Astrocyte (in vitro differentiated cells and primary cell): ENCODE measurements around the gene FLT1. TPM values are rescaled to one million over a fixed set of nuclear protein-coding genes. Genes with fewer than 3 reads are reported as not detected.

Source experiments
- DNase-seq: peaks from one replicate; pipeline ENCODE4 v3.0.0-alpha.2; 2010; ENCODE audit warnings: low read depth
- FAIRE-seq: peaks from 2 replicates; lab custom pipeline; 2011; peaks lifted over from hg19 to GRCh38; lab: Jason Lieb, UNC
- H2AFZ ChIP-seq: 2 replicates; pipeline ENCODE4 v1.6.0; 2012; ENCODE audit warnings: low read depth, low read length, inconsistent platforms
- H3K27ac ChIP-seq: 2 replicates; pipeline ENCODE4 v1.5.1; 2011; ENCODE audit warnings: low read depth, low read length, inconsistent platforms
- H3K27me3 ChIP-seq: 2 replicates; pipeline ENCODE4 v1.6.0; 2011; ENCODE audit warnings: low read length, inconsistent platforms; ENCODE audit not compliant: insufficient read depth
- H3K36me3 ChIP-seq: 2 replicates; pipeline ENCODE4 v1.5.1; 2011; ENCODE audit warnings: low read length, inconsistent platforms; ENCODE audit not compliant: insufficient read depth
- H3K4me1 ChIP-seq: 2 replicates; pipeline ENCODE4 v1.5.1; 2011; ENCODE audit warnings: low read length, inconsistent platforms; ENCODE audit not compliant: insufficient read depth
- H3K4me2 ChIP-seq: 2 replicates; pipeline ENCODE4 v1.6.0; 2012; ENCODE audit warnings: low read length, inconsistent platforms
- H3K4me3 ChIP-seq: 2 replicates; pipeline ENCODE4 v1.5.1; 2011; ENCODE audit warnings: low read depth, mild to moderate bottlenecking, low read length, inconsistent platforms; ENCODE audit not compliant: insufficient read depth
- H3K79me2 ChIP-seq: 2 replicates; pipeline ENCODE4 v1.6.0; 2012; ENCODE audit warnings: mild to moderate bottlenecking, low read length, inconsistent platforms; ENCODE audit not compliant: insufficient read depth
- H3K9ac ChIP-seq: 2 replicates; pipeline ENCODE4 v1.6.0; 2012; ENCODE audit warnings: mild to moderate bottlenecking, low read length, inconsistent platforms
- H3K9me3 ChIP-seq: 2 replicates; pipeline ENCODE4 v1.5.1; 2012; ENCODE audit warnings: low read depth, mild to moderate bottlenecking, low read length, inconsistent platforms; ENCODE audit not compliant: insufficient read depth
- H4K20me1 ChIP-seq: 2 replicates; pipeline ENCODE4 v1.6.0; 2012; ENCODE audit warnings: low read length, inconsistent platforms; ENCODE audit not compliant: insufficient read depth
- H3K27ac Mint-ChIP-seq: one replicate; pipeline ENCODE4 v1.8.0; 2021; ENCODE audit warnings: mild to moderate bottlenecking, mixed read lengths; ENCODE audit not compliant: unreplicated experiment
- H3K27me3 Mint-ChIP-seq: one replicate; pipeline ENCODE4 v1.8.0; 2021; ENCODE audit warnings: low read depth, mixed read lengths; ENCODE audit not compliant: unreplicated experiment
- H3K36me3 Mint-ChIP-seq: one replicate; pipeline ENCODE4 v1.8.0; 2021; ENCODE audit warnings: low read depth, mixed read lengths; ENCODE audit not compliant: unreplicated experiment
- H3K4me1 Mint-ChIP-seq: one replicate; pipeline ENCODE4 v1.8.0; 2021; ENCODE audit warnings: low read depth, mixed read lengths; ENCODE audit not compliant: unreplicated experiment
- H3K4me3 Mint-ChIP-seq: one replicate; pipeline ENCODE4 v1.8.0; 2021; ENCODE audit warnings: mild to moderate bottlenecking, moderate library complexity, mixed read lengths; ENCODE audit not compliant: unreplicated experiment
- H3K9me3 Mint-ChIP-seq: one replicate; pipeline ENCODE4 v1.8.0; 2021; ENCODE audit warnings: mild to moderate bottlenecking, mixed read lengths; ENCODE audit not compliant: unreplicated experiment
- CTCF ChIP-seq: IDR thresholded peaks from 2 replicates; pipeline ENCODE4 v1.5.1; 2011; ENCODE audit warnings: low read depth, mild to moderate bottlenecking, inconsistent platforms, low read length, moderate library complexity; ENCODE audit not compliant: insufficient read depth
- EZH2 ChIP-seq: IDR thresholded peaks from 2 replicates; pipeline ENCODE4 v1.6.1; 2012; ENCODE audit warnings: mild to moderate bottlenecking, low read length, inconsistent platforms; ENCODE audit not compliant: insufficient read depth
- total RNA-seq: library from RNA; stranded (reverse); gene quantifications from 2 replicates; pipeline ENCODE4 v1.2.1, GENCODE V29; 2021

The FLT1 gene
- total RNA-seq, 1 donor from 2014 or later, result 7.3 TPM

- FAIRE-seq (no peak), DNase-seq (no peak)
- Histone ChIP-seq H3K4me2 (no peak overlapping the region), H3K9ac (no peak overlapping the region), H3K36me3 (no peaks in the 10 kb centered on the region), H2AFZ (no peak overlapping the region), H3K4me1 (no peaks in the 10 kb centered on the region), H3K27ac (no peak overlapping the region), H3K79me2 (no peaks in the 10 kb centered on the region), H4K20me1 (no peaks in the 10 kb centered on the region), H3K27me3 (no peaks in the 10 kb centered on the region), H3K4me3 (no peak overlapping the region), H3K9me3 (no peaks in the 10 kb centered on the region)
- H3K4me3 Mint-ChIP-seq, result no peak overlapping the region
- no peak for TF ChIP-seq CTCF
- no peak for TF ChIP-seq EZH2
- no peaks in the 10 kb centered on the region for H3K36me3 Mint-ChIP-seq
- peaks cover 12% of the 10 kb centered on the region for H3K4me1 Mint-ChIP-seq
- no peaks in the 10 kb centered on the region for H3K27me3 Mint-ChIP-seq
- peaks cover 4% of the 10 kb centered on the region for H3K9me3 Mint-ChIP-seq
- no peak overlapping the region for H3K27ac Mint-ChIP-seq
Measured at GRCh38 chr13:28319528-28319927, 175.4 kb downstream of the FLT1 start.

GRCh38 chr13:28318496-28318895, 176.4 kb downstream of the FLT1 start:
- no peaks in the 10 kb centered on the region for H3K4me1 ChIP-seq
- H3K36me3 Mint-ChIP-seq, result no peaks in the 10 kb centered on the region
- no peak overlapping the region for H3K27ac Mint-ChIP-seq
- H3K4me3 ChIP-seq, result no peak overlapping the region
- H3K4me2 ChIP-seq, result no peak overlapping the region
- peaks cover 12% of the 10 kb centered on the region for H3K4me1 Mint-ChIP-seq
- no peaks in the 10 kb centered on the region for H3K27me3 ChIP-seq
- no peak overlapping the region for H3K27ac ChIP-seq
- FAIRE-seq (no peak), DNase-seq (no peak)
- no peak overlapping the region for H3K4me3 Mint-ChIP-seq
- H3K9ac ChIP-seq, result no peak overlapping the region
- peaks cover 4% of the 10 kb centered on the region for H3K9me3 Mint-ChIP-seq
- no peaks in the 10 kb centered on the region for H3K36me3 ChIP-seq
- H2AFZ ChIP-seq, result no peak overlapping the region
- no peaks in the 10 kb centered on the region for H4K20me1 ChIP-seq
- H3K27me3 Mint-ChIP-seq, result no peaks in the 10 kb centered on the region
- no peaks in the 10 kb centered on the region for H3K79me2 ChIP-seq
- H3K9me3 ChIP-seq, result no peaks in the 10 kb centered on the region
- TF ChIP-seq CTCF, result no peak
- TF ChIP-seq EZH2, result no peak

- H3K27me3 Mint-ChIP-seq, result peaks cover 2% of the 10 kb centered on the region
- no peaks in the 10 kb centered on the region for H3K36me3 Mint-ChIP-seq
- Histone ChIP-seq H3K9me3 (no peaks in the 10 kb centered on the region), H3K4me1 (no peaks in the 10 kb centered on the region), H3K9ac (no peak overlapping the region), H3K4me2 (no peak overlapping the region), H3K79me2 (no peaks in the 10 kb centered on the region), H2AFZ (no peak overlapping the region), H3K4me3 (no peak overlapping the region), H4K20me1 (no peaks in the 10 kb centered on the region), H3K36me3 (no peaks in the 10 kb centered on the region), H3K27me3 (no peaks in the 10 kb centered on the region), H3K27ac (no peak overlapping the region)
- H3K4me3 Mint-ChIP-seq, result no peak overlapping the region
- TF ChIP-seq CTCF (no peak), EZH2 (no peak)
- FAIRE-seq (no peak), DNase-seq (no peak)
- no peak overlapping the region for H3K27ac Mint-ChIP-seq
- H3K9me3 Mint-ChIP-seq, result peaks cover 4% of the 10 kb centered on the region
- H3K4me1 Mint-ChIP-seq, result peaks cover 12% of the 10 kb centered on the region
Measured at GRCh38 chr13:28316836-28317235, 178.1 kb downstream of the FLT1 start.
